ENCODE measurements around the gene GLE1. TPM values are rescaled to one million over a fixed set of nuclear protein-coding genes. Genes with fewer than 3 reads are reported as not detected.
"Not testable (repeated sequence)": the region's sequence is repeated elsewhere in the genome, so short reads cannot be mapped to it uniquely, and the experiment has no call there.

Gene GLE1
- total RNA-seq, 1 donor from 2014 or later: 21.6 TPM

GRCh38 chr9:128586934-128587333 lies 82.4 kb downstream of the GLE1 start:
- DNase-seq (ENCODE audit: low spot score in 2 of 2); FAIRE-seq: not testable (repeated sequence)

DNA sequence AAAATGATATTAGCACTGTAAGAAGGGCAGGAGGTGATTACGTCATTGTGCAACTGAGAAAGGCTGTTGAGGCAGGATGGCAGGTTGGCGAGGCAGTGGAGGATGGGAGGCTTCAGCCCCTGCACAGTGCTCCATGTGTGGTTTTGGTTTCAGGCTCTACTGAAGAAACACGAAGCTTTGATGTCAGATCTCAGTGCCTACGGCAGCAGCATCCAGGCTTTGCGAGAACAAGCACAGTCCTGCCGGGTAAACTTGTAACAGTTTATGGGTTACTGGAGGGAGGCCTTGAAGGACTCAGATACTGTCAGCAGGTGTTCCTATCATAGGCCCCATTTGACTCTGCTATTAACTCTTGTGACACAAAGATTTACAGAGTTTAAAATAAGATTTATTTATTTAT lies 82.9 kb downstream of the GLE1 start:
- no peak for FAIRE-seq
- no peak for DNase-seq (ENCODE audit: low spot score in 2 of 2)

DNA sequence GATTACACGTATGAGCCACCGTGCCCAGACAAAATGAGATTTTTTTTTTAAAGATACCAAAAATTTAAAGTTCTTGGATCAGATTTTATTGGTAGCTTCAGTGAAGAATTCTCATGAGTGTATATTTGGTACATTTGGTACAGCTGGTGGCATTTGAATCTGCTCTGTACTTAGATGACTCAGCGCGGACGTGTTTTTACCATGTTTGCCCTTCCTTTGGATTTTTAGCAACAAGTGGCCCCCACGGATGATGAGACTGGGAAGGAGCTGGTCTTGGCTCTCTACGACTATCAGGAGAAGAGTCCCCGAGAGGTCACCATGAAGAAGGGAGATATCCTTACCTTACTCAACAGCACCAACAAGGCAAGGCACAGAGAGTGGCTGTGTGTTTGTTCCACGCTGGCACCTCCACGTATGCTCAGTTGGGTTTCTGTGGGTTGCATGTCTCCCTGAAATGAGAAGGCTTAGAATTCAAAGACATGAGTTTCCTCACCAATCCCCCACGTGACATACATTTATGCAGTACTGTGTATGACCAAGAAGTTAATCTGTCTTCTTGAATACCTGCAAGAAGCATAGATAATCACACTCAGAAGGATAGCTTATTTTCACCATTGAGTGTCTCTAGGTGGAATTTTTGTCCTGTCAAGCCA lies 84.2 kb downstream of the GLE1 start:
- no peak for FAIRE-seq
- no peak for DNase-seq (ENCODE audit: low spot score in 2 of 2)

Small RNA genes lying within 50 kb of the gene (small RNA-seq; reads per million reads assigned to genes)
- gene RNU7-171P: not detected

Other genes with a start within 250 kb of the GLE1 start
- 40.4 TPM for gene GOLGA2, start 228.7 kb upstream of the GLE1 start, total RNA-seq
- 3.7 TPM for gene SWI5, start 228.4 kb upstream of the GLE1 start, total RNA-seq
- 19.6 TPM for gene TRUB2, start 182.3 kb upstream of the GLE1 start, total RNA-seq
- gene COQ4, start 181.9 kb upstream of the GLE1 start, total RNA-seq: 16.3 TPM
- 22.4 TPM for gene SLC27A4, start 164.2 kb upstream of the GLE1 start, total RNA-seq
- 17.9 TPM for gene URM1, start 133.3 kb upstream of the GLE1 start, total RNA-seq
- gene CERCAM, start 83.9 kb upstream of the GLE1 start, total RNA-seq: 10.2 TPM
- 17.1 TPM for gene ODF2, start 48.7 kb upstream of the GLE1 start, total RNA-seq
- gene SPTAN1, start 47.9 kb downstream of the GLE1 start, total RNA-seq: 810 TPM
- 31.4 TPM for gene DYNC2I2, start 152.1 kb downstream of the GLE1 start, total RNA-seq
- gene SET, start 184.5 kb downstream of the GLE1 start, total RNA-seq: 846 TPM
- 0.41 TPM for gene PKN3, start 197.8 kb downstream of the GLE1 start, total RNA-seq
- 1.2 TPM for gene ZDHHC12, start 219.4 kb downstream of the GLE1 start, total RNA-seq